ENCODE measurements around the gene INF2.

DNA sequence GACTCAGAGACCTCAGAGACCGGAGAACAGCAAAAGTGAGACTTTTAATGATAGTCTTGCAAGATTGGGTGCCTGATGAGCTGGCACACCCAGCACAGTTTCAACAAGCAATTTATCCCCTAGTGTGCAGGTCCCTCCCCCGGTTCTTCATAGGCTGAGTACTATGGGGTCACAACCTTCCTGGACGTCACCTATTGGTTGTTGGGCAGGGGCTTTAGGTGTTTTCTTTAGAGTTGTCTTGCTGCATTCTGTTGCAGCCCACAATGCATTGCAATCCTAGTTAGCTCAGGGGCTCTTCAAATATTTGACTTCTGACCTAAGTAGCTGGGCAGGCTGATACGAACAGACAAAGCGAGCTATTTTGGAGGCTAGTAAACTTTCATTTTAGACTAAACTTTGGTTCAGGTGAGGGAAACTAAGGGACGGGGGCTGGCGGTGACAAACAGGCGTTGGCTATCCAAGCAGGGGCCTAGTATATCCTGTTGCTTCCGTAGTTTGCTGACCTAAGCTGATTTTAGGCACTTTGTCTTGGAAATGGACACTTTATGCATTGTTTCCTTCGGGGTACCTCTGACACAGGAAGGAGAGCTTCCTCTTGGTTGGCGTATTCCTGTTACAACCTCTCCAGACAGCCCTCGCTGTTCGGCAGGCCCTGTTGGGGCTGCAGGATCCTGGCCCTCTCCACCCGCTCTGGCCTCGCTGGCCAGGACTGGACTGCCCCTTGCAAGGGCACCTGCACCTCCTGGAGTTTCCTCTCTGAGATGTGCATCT, 77.6 kb downstream of the INF2 start:
- TF ChIP-seq, protein P1, sequence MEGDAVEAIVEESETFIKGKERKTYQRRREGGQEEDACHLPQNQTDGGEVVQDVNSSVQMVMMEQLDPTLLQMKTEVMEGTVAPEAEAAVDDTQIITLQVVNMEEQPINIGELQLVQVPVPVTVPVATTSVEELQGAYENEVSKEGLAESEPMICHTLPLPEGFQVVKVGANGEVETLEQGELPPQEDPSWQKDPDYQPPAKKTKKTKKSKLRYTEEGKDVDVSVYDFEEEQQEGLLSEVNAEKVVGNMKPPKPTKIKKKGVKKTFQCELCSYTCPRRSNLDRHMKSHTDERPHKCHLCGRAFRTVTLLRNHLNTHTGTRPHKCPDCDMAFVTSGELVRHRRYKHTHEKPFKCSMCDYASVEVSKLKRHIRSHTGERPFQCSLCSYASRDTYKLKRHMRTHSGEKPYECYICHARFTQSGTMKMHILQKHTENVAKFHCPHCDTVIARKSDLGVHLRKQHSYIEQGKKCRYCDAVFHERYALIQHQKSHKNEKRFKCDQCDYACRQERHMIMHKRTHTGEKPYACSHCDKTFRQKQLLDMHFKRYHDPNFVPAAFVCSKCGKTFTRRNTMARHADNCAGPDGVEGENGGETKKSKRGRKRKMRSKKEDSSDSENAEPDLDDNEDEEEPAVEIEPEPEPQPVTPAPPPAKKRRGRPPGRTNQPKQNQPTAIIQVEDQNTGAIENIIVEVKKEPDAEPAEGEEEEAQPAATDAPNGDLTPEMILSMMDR (IDR thresholded peaks at IDR 0.05) = no peak
- peak; percentile 92 for TF ChIP-seq POLR2A (IDR thresholded peaks at IDR 0.05)

Measured in right lobe of liver (tissue), 4 donors.